Activated T-helper 1 cell treated with Interleukin-2 at 50 U/mL for 16 hours (primary cell): Measurements from ENCODE around the gene DOCK1.
A peak's percentile ranks its signal among the peaks of the same experiment; 100 is the strongest.

ENCODE experiments used
- DNase-seq: peaks from one replicate; pipeline ENCODE4 v3.0.0-alpha.2; 2020; ENCODE audit warnings: low read depth

Gene DOCK1

GRCh38 chr10:127221281-127221680 is 316.1 kb downstream of the DOCK1 start:
- DNase-seq, result no peak

- DNase-seq, result no peak
Measured at GRCh38 chr10:127227027-127227426, 321.8 kb downstream of the DOCK1 start.

- DNase-seq, result no peak
Measured at GRCh38 chr10:127227663-127228062, 322.4 kb downstream of the DOCK1 start.

- no peak for DNase-seq
Measured at GRCh38 chr10:127228195-127228787, 323.1 kb downstream of the DOCK1 start.

GRCh38 chr10:127234306-127234800 is 329.1 kb downstream of the DOCK1 start:
- no peak for DNase-seq

GRCh38 chr10:127236266-127236665 is 331.0 kb downstream of the DOCK1 start:
- DNase-seq, result no peak

- no peak for DNase-seq
Measured at GRCh38 chr10:127242914-127243313, 337.7 kb downstream of the DOCK1 start.

- peak; percentile 1 for DNase-seq
Measured at GRCh38 chr10:127243490-127244272, 338.5 kb downstream of the DOCK1 start.

GRCh38 chr10:127245456-127245855 is 340.2 kb downstream of the DOCK1 start:
- no peak for DNase-seq

GRCh38 chr10:127250031-127250430 is 344.8 kb downstream of the DOCK1 start:
- DNase-seq, result no peak

- DNase-seq, result no peak
Measured at GRCh38 chr10:127252818-127253217, 347.6 kb downstream of the DOCK1 start.

- no peak for DNase-seq
Measured at GRCh38 chr10:127254276-127254675, 349.0 kb downstream of the DOCK1 start.

GRCh38 chr10:127257395-127257794 is 352.2 kb downstream of the DOCK1 start:
- no peak for DNase-seq

- DNase-seq, result no peak
Measured at GRCh38 chr10:127259347-127259746, 354.1 kb downstream of the DOCK1 start.

GRCh38 chr10:127262606-127263005 is 357.4 kb downstream of the DOCK1 start:
- no peak for DNase-seq

- DNase-seq, result no peak
Measured at GRCh38 chr10:127265288-127265687, 360.1 kb downstream of the DOCK1 start.

GRCh38 chr10:127266431-127266830 is 361.2 kb downstream of the DOCK1 start:
- no peak for DNase-seq

GRCh38 chr10:127267442-127267841 is 362.2 kb downstream of the DOCK1 start:
- DNase-seq, result no peak

GRCh38 chr10:127272076-127272475 is 366.8 kb downstream of the DOCK1 start:
- no peak for DNase-seq

- no peak for DNase-seq
Measured at GRCh38 chr10:127275272-127275671, 370.0 kb downstream of the DOCK1 start.

- no peak for DNase-seq
Measured at GRCh38 chr10:127275793-127276450, 370.7 kb downstream of the DOCK1 start.

GRCh38 chr10:127276794-127277462 is 371.7 kb downstream of the DOCK1 start:
- DNase-seq, result no peak
